IPS DF 6.9 (cell line): ENCODE measurements around the gene ATAD1.
A peak's percentile ranks its signal among the peaks of the same experiment; 100 is the strongest.
"Not testable (repeated sequence)": the region's sequence is repeated elsewhere in the genome, so short reads cannot be mapped to it uniquely, and the experiment has no call there.

Source experiments
- DNase-seq: peaks from one replicate; pipeline ENCODE4 v3.0.0-alpha.2; 2013; ENCODE audit warnings: low read depth, low spot score
- H3K27ac ChIP-seq: one replicate; pipeline ENCODE4 v1.5.1; 2013; ENCODE audit warnings: low read length, control low read depth
- H3K27me3 ChIP-seq: 2 replicates; pipeline ENCODE4 v1.6.1; 2013; ENCODE audit warnings: mild to moderate bottlenecking, low read length; ENCODE audit not compliant: control insufficient read depth, insufficient read depth
- H3K36me3 ChIP-seq: 2 replicates; pipeline ENCODE4 v1.6.1; 2013; ENCODE audit warnings: low read length; ENCODE audit not compliant: control insufficient read depth, insufficient read depth
- H3K4me1 ChIP-seq: 2 replicates; pipeline ENCODE4 v1.6.1; 2013; ENCODE audit warnings: low read length; ENCODE audit not compliant: control insufficient read depth, insufficient read depth
- H3K4me3 ChIP-seq: 2 replicates; pipeline ENCODE4 v1.5.1; 2013; ENCODE audit warnings: mild to moderate bottlenecking, low read length
- H3K9me3 ChIP-seq: 2 replicates; pipeline ENCODE4 v1.6.1; 2013; ENCODE audit warnings: low read length, inconsistent platforms; ENCODE audit not compliant: control insufficient read depth, insufficient read depth
- whole genome bisulfite sequencing: extraction: QIAGEN DNeasy Blood & Tissue Kit; methylation state at CpG from one replicate; pipeline ENCODE4 v1.1.7; 2013; ENCODE audit warnings: mixed read lengths, missing lambda C conversion rate; ENCODE audit not compliant: insufficient read length, insufficient coverage; 5-methylcytosine and 5-hydroxymethylcytosine counted together

ATAD1 gene

DNA sequence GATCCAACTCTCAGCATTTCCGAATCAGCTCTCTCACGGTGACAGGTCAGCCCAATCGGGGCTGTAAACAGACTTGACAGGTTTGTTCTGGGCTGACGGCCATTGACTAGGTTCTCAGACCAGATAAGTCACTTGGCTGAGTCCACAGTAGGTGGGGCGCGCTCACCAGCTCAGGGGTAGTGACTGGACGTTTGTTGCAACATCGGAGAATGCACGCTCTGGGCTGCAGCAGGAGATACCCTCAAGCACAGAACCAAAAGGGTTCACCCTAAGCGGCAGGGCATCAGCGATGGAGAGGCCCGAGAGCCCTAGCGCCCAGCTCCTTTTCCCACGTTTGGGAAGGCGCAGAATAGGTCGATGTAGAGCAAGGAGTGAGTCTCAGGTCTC lies 43.5 kb upstream of the ATAD1 start:
- no peak for DNase-seq
- no CpG with 5 or more reads among the region's 16 CpGs for WGBS
- Histone ChIP-seq H3K9me3 (no peaks in the 10 kb centered on the region), H3K36me3 (no peaks in the 10 kb centered on the region), H3K27me3 (no peaks in the 10 kb centered on the region), H3K27ac (no peak overlapping the region), H3K4me1 (no peaks in the 10 kb centered on the region), H3K4me3 (peak overlapping the region; percentile 63; the same call in 1 of the 2 replicates)

GRCh38 chr10:87860816-87861403 lies 42.9 kb upstream of the ATAD1 start:
- no peak for DNase-seq
- Histone ChIP-seq H3K4me1 (no peaks in the 10 kb centered on the region), H3K4me3 (no peak overlapping the region; the same call in 1 of the 2 replicates), H3K36me3 (no peaks in the 10 kb centered on the region), H3K9me3 (no peaks in the 10 kb centered on the region), H3K27ac (no peak overlapping the region), H3K27me3 (no peaks in the 10 kb centered on the region)
- no CpG with 5 or more reads among the region's 4 CpGs for whole genome bisulfite sequencing

- Histone ChIP-seq H3K27me3 (no peaks in the 10 kb centered on the region), H3K4me3 (no peak overlapping the region), H3K4me1 (no peaks in the 10 kb centered on the region), H3K36me3 (no peaks in the 10 kb centered on the region), H3K27ac (no peak overlapping the region), H3K9me3 (no peaks in the 10 kb centered on the region)
- DNase-seq = no peak
- WGBS = 100% methylated on average over 1 of the region's 3 CpGs
These were observed 42.2 kb upstream of the ATAD1 start for GRCh38 chr10:87860156-87860795.

DNA sequence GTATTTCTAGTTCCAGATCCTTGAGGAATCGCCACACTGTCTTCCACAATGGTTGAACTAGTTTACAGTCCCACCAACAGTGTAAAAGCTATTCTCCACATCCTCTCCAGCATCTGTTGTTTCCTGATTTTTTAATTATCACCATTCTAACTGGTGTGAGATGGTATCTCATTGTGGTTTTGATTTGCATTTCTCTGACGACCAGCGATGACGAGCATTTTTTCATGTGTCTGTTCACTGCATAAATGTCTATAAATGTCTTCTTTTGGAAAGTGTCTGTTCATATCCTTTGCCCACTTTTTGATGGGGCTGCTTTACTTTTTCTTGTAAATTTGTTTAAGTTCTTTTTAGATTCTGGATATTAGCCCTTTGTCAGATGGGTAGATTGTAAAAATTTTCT lies 37.6 kb upstream of the ATAD1 start:
- not testable (repeated sequence) for H3K4me3 ChIP-seq, H3K9me3 ChIP-seq, H3K27ac ChIP-seq, H3K4me1 ChIP-seq, DNase-seq, H3K27me3 ChIP-seq, H3K36me3 ChIP-seq
- WGBS = no CpG with 5 or more reads among the region's 4 CpGs

DNA sequence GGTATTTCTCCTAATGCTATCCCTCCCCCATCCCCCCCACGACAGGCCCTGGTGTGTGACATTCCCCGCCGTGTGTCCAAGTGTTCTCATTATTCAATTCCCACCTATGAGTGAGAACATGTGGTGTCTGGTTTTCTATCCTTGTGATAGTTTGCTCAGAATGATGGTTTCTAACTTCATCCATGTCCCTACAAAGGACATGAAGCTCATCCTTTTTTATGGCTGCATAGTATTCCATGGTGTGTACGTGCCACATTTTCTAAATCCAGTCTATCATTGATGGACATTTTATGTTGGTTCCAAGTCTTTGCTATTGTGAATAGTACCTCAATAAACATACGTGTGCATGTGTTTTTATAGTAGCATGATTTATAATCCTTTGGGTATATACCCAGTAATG lies 37.2 kb upstream of the ATAD1 start:
- not testable (repeated sequence) for H3K27me3 ChIP-seq, H3K36me3 ChIP-seq, H3K4me1 ChIP-seq, H3K27ac ChIP-seq, H3K9me3 ChIP-seq, H3K4me3 ChIP-seq, DNase-seq
- WGBS = no CpG with 5 or more reads among the region's 5 CpGs

GRCh38 chr10:87852089-87852488 lies 34.1 kb upstream of the ATAD1 start:
- no peak for DNase-seq
- Histone ChIP-seq H3K27ac (no peak overlapping the region), H3K4me3 (no peak overlapping the region), H3K9me3 (no peaks in the 10 kb centered on the region), H3K36me3 (no peaks in the 10 kb centered on the region), H3K4me1 (no peaks in the 10 kb centered on the region), H3K27me3 (no peaks in the 10 kb centered on the region)
- no CpG with 5 or more reads among the region's 1 CpG for WGBS

DNA sequence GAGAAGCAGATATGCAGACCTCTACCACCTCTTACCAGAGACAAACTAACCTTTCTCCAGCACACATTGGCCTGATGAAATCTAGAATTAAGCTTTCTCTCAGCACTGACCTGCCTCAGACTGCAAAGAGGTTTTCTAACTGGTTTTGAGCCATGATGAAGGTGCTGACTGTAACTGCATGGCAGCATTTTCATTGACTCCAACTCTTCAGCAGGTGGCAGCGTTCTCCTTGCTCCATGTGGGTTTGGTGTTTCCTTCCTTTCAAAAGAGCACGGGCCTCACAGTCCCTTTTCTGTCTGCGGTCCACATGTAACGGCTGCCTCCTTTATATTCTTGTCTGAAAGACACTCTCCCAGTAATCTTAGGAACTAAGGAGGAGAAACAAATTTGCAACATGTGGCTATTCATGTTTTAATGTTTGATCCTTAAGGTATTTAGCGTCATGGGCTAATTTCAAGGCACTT lies 32.7 kb upstream of the ATAD1 start:
- no peak for DNase-seq
- WGBS = no CpG with 5 or more reads among the region's 5 CpGs
- Histone ChIP-seq H3K36me3 (no peaks in the 10 kb centered on the region), H3K9me3 (no peaks in the 10 kb centered on the region), H3K4me1 (no peaks in the 10 kb centered on the region), H3K27ac (no peak overlapping the region), H3K27me3 (no peaks in the 10 kb centered on the region), H3K4me3 (no peak overlapping the region)

GRCh38 chr10:87849001-87849400 lies 31.0 kb upstream of the ATAD1 start:
- no peaks in the 10 kb centered on the region for H3K36me3 ChIP-seq
- H3K4me1 ChIP-seq = no peaks in the 10 kb centered on the region
- no peak for DNase-seq
- no peaks in the 10 kb centered on the region for H3K27me3 ChIP-seq
- H3K27ac ChIP-seq = no peak overlapping the region
- no peak overlapping the region for H3K4me3 ChIP-seq
- no peaks in the 10 kb centered on the region for H3K9me3 ChIP-seq

- Histone ChIP-seq H3K9me3 (no peaks in the 10 kb centered on the region), H3K4me3 (no peak overlapping the region), H3K36me3 (no peaks in the 10 kb centered on the region), H3K27ac (no peak overlapping the region), H3K4me1 (no peaks in the 10 kb centered on the region), H3K27me3 (no peaks in the 10 kb centered on the region)
- DNase-seq = no peak
These were observed 29.5 kb upstream of the ATAD1 start for GRCh38 chr10:87847550-87847949.

DNA sequence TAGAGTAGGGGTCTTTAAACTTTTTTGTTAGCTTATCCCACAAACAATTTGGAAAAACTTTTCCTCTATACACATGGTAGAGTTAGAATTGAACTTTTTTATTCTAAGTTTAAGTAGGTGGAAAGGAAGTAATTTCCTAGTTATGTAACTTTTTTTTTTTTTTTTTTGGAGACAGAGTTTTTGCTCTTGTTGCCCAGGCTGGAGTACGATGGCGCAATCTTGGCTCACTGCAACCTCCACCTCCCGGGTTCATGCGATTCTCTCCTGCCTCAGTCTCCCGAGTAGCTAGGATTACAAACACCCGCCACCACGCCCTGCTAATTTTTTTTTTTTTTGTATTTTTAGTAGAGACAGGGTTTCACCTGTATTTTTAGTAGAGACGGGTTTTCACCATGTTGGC lies 28.7 kb upstream of the ATAD1 start:
- not testable (repeated sequence) for DNase-seq, H3K4me3 ChIP-seq, H3K4me1 ChIP-seq, H3K9me3 ChIP-seq, H3K27ac ChIP-seq, H3K27me3 ChIP-seq, H3K36me3 ChIP-seq
- WGBS = no CpG with 5 or more reads among the region's 8 CpGs

DNA sequence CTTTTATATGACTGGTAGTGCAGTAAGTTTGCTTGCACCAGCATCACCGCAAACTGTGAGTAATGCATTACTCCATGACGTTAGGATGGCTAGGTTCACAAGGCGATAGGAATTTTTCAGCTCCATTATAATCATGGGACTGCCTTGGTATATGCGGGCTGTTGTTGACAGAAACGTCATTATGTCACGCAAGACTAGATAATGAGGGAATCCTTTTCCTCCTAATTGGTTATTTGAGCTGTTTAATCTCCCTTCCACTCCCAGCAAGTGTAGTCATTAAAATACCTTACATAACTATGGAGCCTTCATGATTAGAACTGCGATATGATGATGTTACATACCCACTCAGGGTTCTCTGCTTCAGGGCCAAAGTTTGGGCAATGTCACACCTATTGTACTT lies 28.0 kb upstream of the ATAD1 start:
- Histone ChIP-seq H3K36me3 (no peaks in the 10 kb centered on the region), H3K4me3 (no peak overlapping the region), H3K27ac (no peak overlapping the region), H3K27me3 (no peaks in the 10 kb centered on the region), H3K9me3 (no peaks in the 10 kb centered on the region), H3K4me1 (no peaks in the 10 kb centered on the region)
- DNase-seq = no peak
- WGBS = no CpG with 5 or more reads among the region's 7 CpGs
